GM21825 (cell line): Measurements from ENCODE around the gene LGALS3.
"Not testable (repeated sequence)": the region's sequence is repeated elsewhere in the genome, so short reads cannot be mapped to it uniquely, and the experiment has no call there.

Experiments
- ATAC-seq: cut with Tn5 transposase; IDR thresholded peaks from one replicate; pipeline ENCODE4 v1.9.1; 2021; ENCODE audit warnings: mild to moderate bottlenecking, moderate library complexity; ENCODE audit not compliant: unreplicated experiment

Gene LGALS3

DNA sequence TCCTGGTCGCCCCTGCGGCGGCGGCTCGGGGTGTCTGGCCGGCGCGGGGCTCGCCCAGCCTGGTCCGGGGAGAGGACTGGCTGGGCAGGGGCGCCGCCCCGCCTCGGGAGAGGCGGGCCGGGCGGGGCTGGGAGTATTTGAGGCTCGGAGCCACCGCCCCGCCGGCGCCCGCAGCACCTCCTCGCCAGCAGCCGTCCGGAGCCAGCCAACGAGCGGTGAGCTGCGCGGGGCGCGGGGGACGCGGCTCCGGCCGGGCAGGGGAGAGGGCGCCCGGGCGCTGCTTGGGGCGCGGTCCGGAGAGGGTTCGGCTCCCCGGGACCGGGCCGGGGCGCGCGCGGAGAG is at the start of gene LGALS3:
Gene LGALS3 (plus strand): TSS at position 167 of the 342 bp plus-strand sequence. CDS start 8,122 bp downstream, outside the sequence.
- peak; percentile 65 for ATAC-seq

DNA sequence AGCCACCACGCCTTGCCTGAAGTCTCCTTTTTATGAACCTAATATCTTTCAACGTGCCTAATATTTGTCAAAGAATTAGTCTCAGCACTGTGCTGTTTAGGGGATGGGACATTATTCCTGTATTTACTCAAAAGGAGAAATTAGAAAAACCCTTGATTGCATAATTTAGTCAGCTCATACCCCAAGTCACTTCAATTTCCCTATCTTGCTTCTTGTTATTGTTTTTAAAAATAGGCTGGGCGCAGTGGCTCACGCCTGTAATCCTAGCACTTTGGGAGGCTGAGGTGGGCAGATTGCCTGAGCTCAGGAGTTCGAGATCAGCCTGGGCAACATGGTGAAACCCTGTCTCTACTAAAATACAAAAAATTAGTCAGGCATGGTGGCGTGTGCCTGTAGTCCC is 49.1 kb upstream of the LGALS3 start:
- ATAC-seq: not testable (repeated sequence)

DNA sequence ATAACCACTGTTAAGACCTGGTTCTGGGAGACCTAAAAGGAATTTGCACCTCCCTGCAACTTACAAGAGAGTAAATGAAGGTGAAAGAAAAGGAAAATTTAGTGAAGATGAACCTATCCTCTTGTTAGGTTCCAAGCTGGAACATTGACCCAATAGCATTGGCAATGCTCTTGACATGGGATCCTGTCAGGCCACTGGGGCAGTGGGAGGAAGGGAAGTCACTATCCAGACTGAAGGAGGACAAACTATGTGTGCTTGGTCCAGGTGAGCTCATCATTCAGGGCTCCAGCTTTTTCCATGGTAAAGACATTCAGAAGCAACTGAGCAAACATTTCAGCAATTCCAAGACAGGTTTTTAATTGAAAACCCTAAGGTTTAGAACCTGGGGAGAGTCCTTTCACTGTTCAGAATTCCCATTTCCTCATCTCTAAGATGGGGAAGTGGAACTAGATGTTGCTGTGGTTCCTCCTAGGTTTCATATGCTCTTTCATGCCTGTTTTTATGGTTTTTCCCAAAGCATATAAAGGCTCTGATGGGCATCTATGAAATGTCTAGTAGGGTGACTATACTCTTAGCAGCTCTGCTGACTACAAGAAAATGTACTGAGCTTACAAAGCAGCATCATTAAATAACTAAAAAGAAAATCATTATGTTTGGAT is 44.5 kb upstream of the LGALS3 start:
- no peak for ATAC-seq

DNA sequence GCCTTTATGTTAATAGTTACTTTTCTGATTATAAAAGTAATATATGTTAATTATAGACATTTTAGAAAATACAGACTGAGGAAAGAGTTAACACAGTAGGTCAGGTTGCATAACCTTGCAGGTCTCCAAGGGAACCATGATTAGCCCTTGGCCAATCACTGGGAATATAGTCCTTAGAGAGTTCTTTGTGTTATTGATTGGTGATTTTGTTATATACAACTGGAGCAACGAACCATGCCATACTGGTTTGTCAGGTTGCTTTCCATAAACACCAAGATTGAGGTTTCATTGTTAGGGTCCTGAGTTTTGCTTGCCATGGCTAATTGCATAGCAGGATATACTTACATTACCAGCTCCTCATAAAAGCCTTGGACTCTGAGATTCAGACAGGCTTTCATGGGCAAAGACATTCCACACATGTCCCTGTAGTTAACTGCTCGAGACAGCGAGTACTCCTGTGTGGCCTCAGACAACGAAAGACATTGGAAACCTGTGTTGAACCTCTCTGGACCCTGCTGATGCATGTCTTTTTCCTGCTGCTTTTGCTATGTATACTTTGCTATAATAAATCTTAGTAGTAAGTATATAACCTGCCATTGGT is 43.9 kb upstream of the LGALS3 start:
- ATAC-seq: no peak

DNA sequence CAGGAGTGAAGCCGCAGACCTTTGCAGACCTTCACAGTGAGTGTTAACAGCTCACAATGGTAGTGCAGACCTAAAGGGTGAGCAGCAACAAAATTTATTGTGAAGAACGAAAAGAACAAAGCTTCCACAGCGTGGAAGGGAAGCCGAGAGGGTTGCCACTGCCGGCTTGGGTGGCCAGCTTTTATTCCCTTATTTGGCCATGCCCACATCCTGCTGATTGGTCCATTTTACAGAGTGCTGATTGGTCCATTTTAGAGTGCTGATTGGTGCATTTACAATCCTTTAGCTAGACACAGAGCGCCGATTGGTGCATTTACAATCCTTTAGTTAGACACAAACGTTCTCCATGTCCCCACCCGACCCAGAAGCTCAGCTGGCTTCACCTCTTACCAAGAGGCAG is 42.1 kb upstream of the LGALS3 start:
- no peak for ATAC-seq

DNA sequence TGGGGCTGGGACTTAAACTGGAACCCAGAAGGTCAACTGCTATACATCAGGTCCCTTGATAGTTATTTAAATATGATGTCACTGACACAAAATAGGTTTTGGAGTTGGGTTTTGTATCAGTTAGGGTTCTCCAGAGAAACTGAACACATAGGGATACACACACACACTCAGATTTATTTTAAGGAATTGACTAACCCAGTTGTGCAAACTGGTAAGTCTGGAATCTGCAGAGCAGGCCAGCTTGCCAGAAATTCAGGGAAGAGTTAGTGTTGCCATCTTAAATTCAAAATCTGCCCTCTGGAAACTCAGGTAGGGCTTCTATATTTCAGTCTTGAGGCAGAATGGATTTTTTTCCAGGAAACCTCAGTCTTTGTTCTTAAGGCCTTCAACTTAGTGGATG is 40.7 kb upstream of the LGALS3 start:
- no peak for ATAC-seq

DNA sequence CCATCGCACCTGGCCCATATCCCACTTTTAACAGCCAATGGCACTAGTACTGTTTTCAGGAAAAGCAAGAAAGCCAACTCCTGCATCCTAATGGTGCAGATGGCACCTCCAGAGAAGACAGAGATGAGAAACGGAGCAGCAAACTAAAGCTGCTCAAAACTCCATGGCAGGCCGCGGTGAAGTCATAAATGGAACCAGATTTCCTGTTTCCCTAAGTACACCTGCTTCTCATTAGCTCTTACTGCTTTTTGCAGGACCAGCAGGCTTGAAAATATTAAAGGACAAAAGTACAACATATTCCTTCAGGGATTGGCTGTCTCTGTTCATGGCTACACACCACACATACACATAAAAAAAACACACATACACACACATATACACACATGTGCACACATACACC is 36.7 kb upstream of the LGALS3 start:
- ATAC-seq: no peak

DNA sequence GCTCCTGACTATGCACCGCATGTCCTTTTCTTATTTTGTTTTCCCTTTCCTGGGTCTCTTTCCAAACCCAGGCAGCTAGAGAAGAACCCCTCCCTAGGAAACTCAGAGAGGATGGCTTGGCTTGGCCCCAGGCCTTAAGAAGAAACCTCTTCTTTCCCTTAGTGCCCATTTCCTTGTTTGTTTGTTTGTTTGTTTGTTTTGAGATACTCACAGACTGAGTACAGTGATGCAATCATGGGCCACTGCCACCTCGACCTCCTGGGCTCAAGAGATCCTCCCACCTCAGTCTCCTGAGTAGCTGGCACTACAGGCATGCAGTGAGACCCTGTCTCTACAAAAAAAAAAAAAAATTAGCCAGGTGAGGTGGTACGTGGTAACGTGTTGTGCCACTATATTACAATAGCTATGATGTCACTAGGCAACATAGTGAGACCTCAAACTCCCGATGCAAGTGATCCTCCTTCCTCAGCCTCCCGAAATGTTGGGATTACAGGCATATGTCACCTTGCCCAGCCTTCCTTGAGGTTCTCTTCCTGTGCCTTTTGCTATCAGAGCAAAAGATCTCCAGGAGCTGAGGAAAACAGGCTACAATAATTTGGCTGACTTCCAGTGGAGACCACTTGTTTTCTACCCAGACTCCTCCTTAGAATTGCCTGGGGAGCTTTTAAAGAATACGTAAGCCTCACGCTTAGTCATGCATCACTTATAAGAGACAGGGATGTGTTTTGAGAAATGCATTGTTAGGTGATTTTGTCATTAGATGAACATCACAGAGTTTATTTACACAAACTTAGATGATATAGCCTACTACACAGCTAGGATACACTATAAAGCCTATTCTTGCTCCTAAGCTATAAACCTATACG is 34.5 kb upstream of the LGALS3 start:
- no peak for ATAC-seq

DNA sequence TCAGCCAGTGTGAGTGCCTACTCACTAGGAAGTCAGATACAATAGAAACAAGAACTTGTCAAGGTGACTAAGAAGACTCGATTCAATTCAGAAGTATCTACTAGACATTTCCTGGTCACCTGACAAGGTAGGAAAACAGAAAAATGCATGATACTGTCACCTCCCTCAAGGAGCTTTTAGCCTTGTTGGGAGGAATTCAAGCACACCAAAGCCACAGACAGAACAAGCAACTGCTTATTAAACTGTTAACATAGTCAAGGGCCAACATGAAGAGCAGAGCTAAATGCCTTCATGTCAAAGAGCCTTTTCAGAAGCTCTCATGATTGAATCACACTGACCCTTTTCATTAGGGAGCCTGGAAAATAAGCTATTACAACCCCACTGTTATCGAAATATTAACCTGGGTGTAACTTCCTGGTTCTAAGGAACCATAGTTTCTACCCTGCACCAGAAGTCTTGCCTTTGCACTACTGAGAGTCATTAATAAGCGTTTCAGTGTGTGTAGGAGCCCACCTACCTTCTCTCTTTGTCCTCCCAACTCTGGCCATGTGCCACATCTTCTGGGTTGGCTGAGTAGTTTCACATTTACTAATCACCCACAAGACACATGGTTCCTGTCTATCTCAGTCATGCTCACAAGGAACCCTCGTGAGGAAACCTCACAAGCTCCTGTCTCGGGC is 31.0 kb upstream of the LGALS3 start:
- ATAC-seq: peak; percentile 61

DNA sequence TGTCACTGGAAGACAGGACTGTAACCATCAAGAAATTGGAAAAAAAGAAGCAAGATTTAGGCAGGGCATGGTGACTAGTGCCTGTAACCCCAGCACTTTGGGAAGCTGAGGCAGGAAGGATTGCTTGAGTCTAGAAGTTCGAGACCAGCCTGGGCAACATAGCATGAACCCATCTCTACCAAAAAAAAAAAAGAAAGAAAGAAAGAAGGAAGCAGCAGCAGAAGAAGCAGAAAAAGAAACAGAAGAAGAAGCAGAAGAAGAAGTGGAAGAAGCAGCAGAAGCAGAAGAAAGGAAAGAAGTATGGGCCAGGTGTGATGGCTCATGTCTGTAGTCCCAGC is 30.5 kb upstream of the LGALS3 start:
- no peak for ATAC-seq

DNA sequence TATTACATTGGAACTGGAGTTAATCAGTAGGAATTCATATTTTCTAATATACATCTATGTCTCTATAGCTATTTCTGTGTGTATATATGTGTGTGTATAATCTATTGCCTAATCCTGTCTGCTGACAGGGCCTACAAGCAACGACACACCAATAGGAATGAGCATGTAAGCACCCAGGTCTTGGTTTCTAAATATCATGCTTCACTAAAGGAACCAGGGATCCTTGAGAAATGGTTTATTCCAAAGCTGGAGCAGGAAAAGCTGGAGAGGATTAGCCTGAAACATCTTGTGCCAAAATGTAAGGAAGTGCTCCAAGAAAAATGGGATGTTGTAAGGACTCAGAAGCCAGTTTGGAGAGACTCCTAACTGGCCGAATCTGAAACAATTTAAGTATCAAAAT is 29.3 kb upstream of the LGALS3 start:
- ATAC-seq: no peak

DNA sequence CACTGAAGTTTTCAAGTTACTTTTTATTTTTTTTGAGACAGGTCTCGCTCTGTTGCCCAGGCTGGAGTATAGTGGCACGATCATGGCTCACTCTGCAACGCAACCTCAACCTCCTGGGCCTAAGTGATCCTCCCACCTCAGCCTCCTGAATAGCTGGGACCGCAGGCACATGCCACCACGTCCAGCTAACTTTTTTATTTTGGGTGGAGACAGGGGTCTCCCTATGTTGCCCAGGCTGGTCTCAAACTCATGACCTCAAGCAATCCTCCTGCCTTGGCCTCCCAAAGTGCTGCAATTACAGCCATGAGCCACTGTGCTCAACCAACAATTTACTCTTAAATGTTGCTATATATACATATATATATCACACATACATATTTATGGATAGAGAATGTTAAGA is 27.4 kb upstream of the LGALS3 start:
- ATAC-seq: no peak

DNA sequence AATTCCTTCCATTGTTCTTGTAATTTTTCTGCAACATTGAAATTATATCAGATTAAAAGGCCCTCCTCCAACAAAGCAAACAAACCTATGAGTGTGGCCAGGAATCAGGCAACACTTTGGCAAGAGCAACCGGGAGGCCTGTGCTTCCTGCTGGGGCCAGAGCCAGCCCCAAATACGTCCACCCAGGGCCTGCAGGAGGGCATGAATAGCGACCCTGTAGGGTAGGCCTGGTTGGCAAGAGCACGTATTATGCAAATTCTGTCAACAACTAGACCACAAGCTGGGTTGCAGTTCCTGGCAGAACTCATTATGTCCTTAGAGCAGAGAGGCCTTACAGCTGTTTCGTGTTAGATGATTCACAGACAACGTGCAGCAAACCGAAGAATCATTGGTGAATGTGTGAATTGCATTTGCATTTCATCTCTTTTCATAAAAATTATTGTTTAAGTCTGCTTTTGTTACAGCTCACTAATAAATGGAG is 26.9 kb upstream of the LGALS3 start:
- ATAC-seq: peak; percentile 64

DNA sequence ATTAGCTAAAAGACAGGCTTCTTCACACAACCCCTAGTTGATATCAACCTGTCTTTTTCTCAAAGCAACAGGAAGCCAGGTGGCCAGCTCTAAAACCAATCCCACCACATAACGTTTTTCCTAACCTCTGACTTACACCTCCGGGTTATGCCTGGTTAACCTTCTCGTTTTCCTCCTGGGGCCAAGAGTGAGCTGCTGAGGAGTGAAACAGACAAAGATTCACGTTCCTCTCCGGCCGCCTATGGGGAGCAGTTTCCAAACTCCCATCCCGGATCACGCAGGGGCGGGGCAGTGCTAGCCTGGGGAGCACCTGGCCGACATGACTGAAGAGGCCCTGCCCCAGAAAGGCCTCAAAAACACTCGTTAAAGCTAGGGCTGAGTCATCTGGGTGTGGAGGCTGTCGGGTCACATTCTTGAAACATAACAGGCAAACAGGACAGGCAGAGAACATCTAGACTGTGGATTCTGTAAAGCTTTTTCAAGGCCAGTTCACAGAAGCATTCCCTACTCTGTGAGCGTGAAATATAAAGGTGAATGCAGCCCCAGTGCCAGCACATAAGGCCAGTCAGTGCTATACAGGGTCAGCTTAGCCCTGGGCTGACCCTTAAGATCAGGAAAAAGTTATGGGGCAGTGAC is 25.9 kb upstream of the LGALS3 start:
- ATAC-seq: peak; percentile 42

DNA sequence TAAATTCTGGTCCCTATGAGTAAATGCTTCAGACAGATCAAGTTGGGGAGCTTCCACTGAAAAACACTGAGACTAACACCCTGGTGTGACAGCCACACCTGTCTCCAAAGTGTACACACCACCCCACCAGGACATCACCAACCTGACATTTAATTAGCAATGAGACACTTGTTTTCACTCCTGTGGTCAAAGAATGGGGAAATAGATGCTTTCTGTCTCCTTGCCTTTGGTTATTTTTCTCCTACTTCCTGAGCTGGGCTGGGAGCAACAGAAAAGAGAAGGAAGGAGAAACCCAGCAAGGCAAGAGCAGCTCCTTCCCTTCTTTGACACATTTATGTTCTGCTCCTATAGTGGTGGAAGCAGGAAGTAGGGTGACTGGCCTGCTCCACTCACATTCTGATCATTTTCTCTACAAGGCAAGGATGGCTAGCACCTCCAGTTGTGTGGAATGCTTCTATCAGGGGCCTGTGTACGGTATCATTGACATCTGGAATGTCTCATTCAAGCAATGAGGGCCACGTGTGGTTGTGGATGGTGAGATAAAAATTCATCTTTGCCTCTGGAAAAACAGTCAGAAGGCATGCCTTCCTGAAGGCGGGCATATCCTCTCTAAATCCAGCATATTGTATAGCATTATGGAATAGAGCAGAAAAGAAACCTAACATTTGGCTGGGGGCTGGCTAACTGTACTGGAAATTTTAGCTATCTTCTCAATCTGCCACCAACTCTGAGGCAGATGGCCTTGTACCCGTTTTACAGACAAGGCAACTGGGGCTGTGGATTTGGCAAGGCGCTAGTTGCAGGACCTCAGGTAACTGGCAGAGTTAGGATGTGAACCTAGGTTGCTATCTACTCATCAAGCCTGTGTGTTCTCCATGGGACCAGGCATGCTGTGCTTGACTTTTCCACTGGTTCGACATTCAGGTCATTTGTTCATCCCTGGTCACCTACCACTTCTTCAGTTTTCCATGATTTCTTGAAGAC is 24.8 kb upstream of the LGALS3 start:
- no peak for ATAC-seq

DNA sequence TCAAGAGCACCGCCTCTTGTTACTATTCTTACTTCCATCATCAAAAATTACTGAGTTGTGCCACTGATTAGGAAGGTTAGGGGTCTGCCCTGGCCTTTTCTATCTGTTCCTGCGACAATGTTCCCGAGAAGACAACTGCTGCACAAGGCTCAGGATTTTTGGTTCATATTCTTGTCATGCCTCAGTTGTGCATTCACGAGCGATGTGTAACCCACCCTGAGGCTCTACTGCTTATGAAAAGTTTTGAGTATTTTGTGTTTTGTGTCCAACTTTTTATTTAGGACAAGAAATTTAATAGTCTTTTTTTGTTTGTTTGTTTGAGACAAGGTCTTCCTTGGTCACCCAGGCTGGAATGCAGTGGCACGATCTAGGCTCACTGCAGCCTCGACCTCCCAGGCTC is 23.1 kb upstream of the LGALS3 start:
- ATAC-seq: no peak

DNA sequence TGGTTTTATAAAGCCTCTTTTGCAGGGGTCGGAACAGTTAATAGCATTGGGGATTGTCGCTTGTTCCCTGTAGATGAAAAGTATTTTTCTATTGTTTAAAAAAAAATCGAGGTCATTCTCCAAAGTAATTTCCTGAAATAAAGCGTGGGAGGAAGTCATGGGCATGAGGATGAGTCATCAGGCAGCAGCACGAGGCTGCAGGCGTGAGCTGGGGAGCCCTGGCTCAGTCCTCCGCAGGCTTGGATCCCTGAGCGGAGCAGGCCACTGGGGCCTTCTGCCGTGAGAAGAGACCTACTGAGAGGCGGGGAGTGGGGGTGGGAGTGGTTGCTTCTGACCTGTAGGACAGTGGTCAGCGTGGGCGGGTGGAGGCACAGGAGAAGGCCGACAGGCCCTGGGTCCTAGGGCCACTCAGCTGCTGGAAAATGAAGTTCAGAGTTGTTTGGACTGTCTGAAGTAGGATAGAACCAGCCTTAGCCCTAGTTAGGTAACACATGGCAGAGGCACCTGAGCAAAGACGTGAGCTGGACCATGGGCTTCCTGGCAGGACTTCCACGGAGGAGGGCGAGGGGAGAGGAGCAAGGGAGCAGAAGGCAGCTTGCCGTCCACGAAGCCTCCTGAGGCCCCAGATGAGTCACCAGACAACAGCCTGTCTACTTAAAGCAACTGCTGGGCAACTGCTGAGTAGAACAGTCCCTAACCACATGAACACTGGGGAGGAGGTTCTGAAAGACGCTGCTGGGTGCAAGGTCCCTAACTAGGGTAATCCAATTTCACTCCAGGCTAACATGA is 21.1 kb upstream of the LGALS3 start:
- peak; percentile 63 for ATAC-seq

DNA sequence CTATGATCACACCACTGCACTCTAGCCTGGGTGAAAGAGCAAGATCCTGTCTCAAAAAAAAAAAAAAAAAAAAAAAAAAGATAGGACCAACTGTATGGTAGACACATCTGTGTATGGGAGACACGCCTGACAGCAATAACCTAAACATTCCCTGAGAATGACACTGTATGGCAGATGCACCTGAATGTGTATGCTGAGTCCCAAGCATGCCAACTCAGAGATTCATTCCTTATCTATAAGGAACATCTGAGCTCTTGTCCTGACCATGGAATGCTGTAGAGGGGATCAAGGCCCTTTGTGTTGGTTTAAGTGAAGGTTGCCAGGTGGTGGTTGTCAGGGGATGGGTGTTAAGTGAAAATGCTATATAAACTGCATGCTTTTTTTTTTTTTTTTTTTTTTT is 19.2 kb upstream of the LGALS3 start:
- ATAC-seq: no peak

DNA sequence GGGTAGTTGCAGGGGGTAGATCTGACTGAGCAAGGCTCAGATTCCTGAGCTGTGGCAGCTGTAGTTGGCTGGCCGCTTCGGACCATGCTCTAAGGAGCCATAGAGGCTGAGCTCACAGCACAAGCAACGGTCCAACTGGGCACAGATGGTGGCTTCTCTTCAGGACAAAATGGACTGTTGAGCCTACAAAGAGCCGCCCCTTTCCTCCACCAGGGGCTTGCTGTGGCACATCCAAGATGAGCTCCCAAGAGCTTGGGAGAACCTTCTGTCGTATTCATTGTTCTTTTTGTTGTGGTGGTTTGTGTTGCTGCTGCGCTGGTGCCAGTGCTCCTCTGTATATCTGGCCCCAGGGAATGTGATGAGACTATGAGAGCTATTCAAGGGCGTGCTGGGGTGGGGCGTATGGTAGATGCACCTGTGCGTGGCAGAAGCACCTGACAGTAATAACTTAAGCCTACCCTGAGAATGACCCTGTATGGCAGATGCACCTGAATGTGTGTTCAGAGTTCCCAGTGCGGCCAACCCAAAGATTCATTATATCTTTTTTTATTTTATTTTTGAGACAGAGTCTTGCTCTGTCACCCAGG is 17.8 kb upstream of the LGALS3 start:
- no peak for ATAC-seq
